GM23248 (cell line): ENCODE measurements around the gene PRRG1.
"Not testable (repeated sequence)": the region's sequence is repeated elsewhere in the genome, so short reads cannot be mapped to it uniquely, and the experiment has no call there.

Experiments used
- EZH2 ChIP-seq: fragments of 200-600 bp; sonication (generic); IDR thresholded peaks from 2 replicates; pipeline ENCODE4 v1.6.1; 2018; ENCODE audit warnings: antibody characterized with exemption, mild to moderate bottlenecking; ENCODE audit not compliant: insufficient read depth, poor library complexity, severe bottlenecking
- EZH2phosphoT487 ChIP-seq: fragments of 200-600 bp; sonication (generic); IDR thresholded peaks from 2 replicates; pipeline ENCODE4 v1.6.1; 2018; ENCODE audit warnings: antibody characterized with exemption, moderate library complexity, mild to moderate bottlenecking, low read depth; ENCODE audit not compliant: insufficient read depth

- TF ChIP-seq EZH2, EZH2phosphoT487: not testable (repeated sequence)
Measured at GRCh38 chrX:37497126-37497525, 148.0 kb downstream of the PRRG1 start.
